Measurements from ENCODE around the gene LMCD1.

The LMCD1 gene

DNA sequence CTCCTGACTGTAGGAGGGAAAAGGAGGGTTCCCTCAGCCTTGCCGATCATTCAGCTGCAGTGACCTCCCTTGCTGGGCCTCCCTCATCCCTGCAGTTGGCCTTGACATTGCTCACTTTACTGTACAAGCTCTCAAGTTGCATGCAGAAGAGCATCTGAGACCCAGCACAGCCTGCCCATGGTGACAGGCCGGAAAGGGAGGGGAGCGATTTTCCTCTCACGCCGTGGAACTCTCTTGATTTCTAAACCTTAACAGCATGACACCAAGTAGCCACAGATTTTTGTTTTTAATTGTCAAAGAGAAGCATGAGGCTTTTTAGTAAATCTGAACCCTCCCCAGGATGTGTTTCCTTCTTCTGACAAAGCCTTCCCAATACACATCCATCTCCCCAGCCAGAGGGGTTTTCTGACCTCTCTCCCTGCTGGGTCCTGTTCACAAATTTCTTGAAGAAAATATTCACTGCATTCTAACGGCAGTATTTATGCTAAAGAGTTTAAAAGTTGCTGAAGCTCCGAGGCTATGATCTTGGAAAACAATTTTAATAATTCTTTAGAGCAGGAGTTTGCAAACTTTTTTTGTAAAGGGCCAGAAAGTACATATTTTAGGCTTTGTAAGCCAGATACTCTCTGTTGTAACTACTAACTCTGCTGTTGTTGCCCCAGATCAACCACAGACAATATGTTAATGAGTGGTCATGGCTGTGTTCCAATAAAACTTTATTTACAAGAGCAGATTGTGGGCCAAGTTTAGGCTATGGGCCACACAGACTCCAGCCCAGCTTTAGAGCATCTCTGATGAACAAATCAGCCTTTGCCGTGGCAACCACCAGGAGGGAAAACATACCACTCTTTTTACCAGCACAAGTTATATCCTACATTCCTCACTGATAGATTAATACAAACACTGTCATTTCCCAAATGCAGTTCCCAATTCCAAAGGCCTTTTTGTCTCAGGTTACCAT, 34.8 kb downstream of the LMCD1 start:
- DNase-seq (ENCODE audit: low read depth in 2 of 2) = no peak

- DNase-seq (ENCODE audit: low read depth in 2 of 2) = no peak
Measured at GRCh38 chr3:8537440-8537839, 35.8 kb downstream of the LMCD1 start.

DNA sequence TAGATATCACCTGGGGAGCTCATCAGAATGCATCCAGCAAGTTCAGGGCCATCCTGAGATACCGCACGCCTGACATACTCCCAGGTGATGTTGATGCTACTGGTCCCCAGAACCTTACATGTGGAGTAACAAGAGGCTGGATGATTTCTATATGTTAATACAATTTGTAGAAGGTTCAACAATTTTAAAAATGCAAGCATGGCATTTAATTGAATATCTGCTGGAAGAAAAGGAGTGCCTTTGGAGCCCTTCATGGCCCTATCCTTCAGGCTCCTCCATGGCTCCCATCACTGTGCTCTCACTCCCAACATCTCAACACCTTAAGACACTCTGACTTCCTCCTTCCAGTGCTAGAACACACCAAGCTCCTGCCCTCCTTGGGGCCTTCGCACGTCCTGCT, 36.6 kb downstream of the LMCD1 start:
- DNase-seq (ENCODE audit: low read depth in 2 of 2) = no peak

DNA sequence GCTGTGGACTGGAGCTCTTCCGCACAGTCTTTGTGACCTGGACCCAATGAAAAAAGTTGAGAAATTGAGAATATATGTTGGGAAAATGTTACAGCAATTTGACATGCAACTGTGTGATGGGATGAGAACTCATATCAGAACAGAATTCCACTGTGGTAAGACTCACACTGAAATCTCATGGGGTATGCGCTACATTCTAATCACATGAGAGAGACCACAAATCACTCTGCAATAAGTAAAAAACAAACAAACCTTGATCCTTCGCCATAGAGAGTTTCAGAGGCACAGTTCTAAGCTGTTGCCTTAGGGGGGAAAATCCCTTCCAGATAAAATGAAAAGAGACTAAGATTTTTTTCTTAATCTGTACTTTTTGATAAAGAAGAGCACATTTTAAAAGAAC, 37.3 kb downstream of the LMCD1 start:
- DNase-seq (ENCODE audit: low read depth in 2 of 2) = no peak

DNA sequence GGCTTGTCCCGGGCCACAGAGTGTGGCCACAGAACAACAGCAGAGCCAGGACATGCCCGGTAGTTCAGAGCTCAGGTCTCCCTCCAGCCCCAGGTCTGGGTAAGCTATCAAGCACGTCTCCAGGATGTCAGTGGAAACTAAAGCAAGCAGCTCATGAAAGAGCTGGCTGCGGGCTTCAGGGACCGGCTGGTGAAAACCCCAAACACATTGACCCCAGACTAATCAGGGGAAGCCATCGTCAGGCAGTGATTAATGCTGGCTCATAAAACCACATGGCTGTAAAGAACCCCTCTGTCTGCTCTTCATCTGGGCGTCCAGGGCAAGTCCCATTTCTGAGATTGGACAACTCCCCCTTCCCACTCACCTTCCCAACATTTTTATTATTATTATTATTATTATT, 37.8 kb downstream of the LMCD1 start:
- no peak for DNase-seq (ENCODE audit: low read depth in 2 of 2)

DNA sequence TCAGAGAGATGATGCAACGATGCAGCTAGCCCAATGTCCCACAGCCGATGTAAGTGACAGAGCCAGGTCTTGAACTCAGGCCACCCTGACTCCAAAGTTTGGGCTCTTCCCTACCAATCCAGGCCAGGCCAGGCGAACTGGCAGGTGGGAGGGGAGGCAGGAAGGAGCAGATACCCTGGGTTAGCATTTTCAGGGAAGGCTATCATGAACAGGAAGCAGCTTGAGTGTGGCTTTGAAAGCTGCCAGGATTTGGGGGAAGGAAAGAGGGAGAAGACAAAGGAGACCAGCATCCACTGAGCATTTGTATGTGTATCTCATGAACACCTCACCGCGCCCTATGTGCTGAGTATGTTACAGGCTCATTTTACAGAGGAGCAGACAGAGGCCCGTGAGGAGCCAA, 38.8 kb downstream of the LMCD1 start:
- no peak for DNase-seq (ENCODE audit: low read depth in 2 of 2)

DNA sequence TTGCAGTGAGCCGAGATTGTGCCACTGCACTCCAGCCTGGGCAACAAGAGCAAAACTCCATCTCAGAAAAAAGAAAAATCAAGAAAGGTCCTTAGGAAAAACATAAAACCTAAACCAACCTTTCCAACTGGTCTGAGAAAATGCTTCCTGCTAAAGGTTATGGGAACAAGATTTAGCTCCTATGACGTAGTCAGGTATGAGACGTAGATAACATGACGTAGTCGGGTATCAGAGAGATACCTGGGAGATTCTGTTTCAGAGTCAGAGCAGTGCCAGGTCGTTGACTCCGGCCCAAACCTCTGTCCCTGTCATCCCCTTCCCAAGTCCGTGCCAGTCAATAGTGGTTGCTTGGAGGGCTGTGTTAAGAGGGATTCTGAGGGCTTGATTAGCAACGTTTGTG, 39.9 kb downstream of the LMCD1 start:
- no peak for DNase-seq (ENCODE audit: low read depth in 2 of 2)

GRCh38 chr3:8542190-8543135, 40.8 kb downstream of the LMCD1 start:
- no peak for DNase-seq (ENCODE audit: low read depth in 2 of 2)

GRCh38 chr3:8546609-8547008, 45.0 kb downstream of the LMCD1 start:
- no peak for DNase-seq (ENCODE audit: low read depth in 2 of 2)

GRCh38 chr3:8548502-8549275, 47.1 kb downstream of the LMCD1 start:
- no peak for DNase-seq (ENCODE audit: low read depth in 2 of 2)

- DNase-seq (ENCODE audit: low read depth in 2 of 2) = no peak
Measured at GRCh38 chr3:8549354-8549753, 47.7 kb downstream of the LMCD1 start.

- no peak for DNase-seq (ENCODE audit: low read depth in 2 of 2)
Measured at GRCh38 chr3:8550611-8551010, 49.0 kb downstream of the LMCD1 start.

DNA sequence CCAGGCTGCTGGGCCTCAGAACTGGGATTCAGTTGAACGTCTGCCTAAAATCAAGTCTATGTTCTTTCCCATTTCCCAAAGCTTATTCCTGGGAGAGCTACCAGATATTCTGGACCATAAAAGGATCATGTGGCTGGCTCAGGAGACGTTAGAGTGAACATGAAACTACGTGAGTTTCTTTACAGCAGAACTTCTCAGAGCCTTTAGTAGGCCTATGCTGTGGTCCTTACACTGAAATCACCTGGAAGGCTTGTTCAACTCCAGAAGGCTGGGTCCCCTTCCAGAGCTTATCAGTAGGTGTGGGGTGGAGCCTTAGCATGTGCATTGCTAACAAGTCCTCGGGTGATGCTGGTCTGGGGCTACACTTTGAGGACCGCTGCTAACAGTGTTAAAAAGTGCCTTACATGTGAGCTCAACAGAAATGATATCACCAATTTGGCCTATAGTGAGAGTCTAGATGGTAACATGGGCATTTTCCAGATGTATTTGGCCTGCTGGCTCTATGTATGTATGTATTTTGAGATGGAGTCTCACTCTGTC, 50.7 kb downstream of the LMCD1 start:
- no peak for DNase-seq (ENCODE audit: low read depth in 2 of 2)

DNA sequence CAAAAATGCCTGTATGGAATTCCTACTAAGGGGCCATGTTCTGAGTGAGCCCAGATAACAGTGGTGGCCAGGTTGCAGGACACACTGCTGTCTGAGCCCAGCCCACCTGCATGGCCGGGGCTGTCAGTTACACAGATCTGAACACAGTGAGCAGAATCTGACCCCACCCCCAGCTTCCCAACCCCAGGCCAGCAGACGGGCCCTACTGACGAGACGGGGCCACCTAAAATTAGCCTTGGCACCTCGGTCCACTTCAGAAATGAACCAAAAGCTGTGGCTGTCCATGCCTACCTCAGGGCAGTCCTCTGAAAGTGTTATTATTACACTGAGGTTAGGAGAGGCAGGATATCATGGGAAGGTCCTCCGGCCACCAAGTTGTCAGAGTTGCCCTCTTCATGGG, 51.8 kb downstream of the LMCD1 start:
- DNase-seq (ENCODE audit: low read depth in 2 of 2) = no peak

GRCh38 chr3:8554696-8555095, 53.1 kb downstream of the LMCD1 start:
- no peak for DNase-seq (ENCODE audit: low read depth in 2 of 2)

GRCh38 chr3:8555113-8555661, 53.6 kb downstream of the LMCD1 start:
- DNase-seq (ENCODE audit: low read depth in 2 of 2) = no peak

- DNase-seq (ENCODE audit: low read depth in 2 of 2) = no peak
Measured at GRCh38 chr3:8555725-8556472, 54.3 kb downstream of the LMCD1 start.

GRCh38 chr3:8556473-8556869, 54.8 kb downstream of the LMCD1 start:
- no peak for DNase-seq (ENCODE audit: low read depth in 2 of 2)

DNA sequence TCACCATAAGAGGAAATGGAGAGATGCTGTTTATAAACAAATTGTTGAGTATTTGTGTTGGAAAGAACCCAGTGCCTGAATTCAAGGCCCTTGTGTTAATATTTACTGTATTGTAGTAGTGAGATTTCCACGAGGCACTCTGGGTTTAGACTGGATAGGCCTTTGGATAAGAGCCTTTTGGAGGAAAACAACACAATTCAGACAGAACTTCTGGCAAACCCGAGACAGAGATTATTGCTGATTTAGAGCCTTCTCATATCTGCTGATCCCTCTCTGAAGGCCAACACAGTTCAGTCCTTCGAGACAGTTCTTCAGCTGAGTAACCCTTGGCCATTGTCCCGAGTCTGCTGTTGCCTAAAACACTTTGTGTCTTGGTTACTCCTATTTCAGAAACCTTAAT, 55.7 kb downstream of the LMCD1 start:
- DNase-seq (ENCODE audit: low read depth in 2 of 2) = no peak

GRCh38 chr3:8558645-8559044, 57.0 kb downstream of the LMCD1 start:
- DNase-seq (ENCODE audit: low read depth in 2 of 2) = no peak

- no peak for DNase-seq (ENCODE audit: low read depth in 2 of 2)
Measured at GRCh38 chr3:8559351-8559750, 57.7 kb downstream of the LMCD1 start.
